ENCODE results near the gene EXOC3L1. TPM values are rescaled to one million over a fixed set of nuclear protein-coding genes. Genes with fewer than 3 reads are reported as not detected.

EXOC3L1 gene
- polyA plus RNA-seq, 10 donors: 7.6 to 13.9 (median 9.9) TPM

DNA sequence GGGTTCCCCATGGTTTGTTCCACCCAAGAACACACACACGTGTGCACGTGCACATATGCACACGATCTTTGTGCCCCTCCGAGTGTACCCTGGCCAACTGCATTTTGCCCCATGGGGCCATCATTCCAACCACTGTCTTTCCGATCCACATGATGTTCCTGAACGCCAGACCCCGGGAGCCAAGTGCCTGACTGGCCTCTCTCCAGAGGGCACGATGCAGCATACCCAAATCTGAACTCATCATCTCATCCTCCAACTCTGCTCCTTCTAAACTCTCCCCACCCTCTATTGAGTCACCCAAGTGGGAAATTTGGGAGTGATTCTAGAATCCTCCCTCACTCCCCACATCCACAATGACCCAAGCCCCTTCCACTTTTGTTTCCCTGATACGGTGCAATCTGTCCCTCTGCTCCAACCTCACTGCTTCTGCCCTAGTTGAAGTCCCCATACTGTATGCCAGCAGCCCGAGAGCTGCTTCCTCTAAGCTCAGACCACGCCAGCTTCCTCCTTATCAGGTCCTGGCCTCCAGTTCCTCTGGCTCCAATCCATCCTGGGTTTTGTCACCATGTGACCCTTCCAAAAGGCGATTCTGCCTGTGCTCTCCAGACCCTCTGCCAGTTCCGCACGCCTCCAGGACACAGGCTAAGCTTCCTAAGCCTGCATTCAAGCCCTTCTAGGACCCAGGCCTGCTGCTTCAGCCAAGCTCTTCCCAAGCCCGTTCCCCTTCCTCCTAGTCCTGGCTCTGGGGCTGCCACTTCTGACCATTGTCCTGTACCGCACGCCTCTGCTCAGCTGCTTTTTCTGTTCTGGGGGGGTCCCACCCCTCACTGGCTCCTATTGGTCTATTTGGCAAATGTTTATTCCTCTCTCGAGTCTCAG lies 26.9 kb upstream of the EXOC3L1 start:
- DNase-seq: no peak

DNA sequence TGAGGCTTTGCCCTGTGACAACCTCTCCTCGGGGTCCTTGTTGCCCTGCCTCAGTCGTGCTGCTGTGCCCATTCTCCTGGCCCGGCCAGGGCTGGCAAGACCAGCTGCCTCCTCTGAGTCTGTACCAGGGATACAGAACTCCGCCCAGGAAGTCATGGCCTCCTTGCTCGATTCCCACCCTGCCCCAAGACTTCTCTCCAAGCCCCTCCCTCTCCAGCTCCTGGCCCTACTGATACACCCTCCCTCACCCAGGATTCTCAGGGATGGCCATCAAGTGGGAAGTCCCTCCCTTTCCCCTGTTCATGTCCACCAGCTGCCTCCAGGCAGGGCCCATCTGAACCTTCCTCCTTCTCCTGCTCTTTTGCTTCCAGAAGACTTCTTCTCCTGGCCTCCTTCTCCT lies 25.8 kb upstream of the EXOC3L1 start:
- DNase-seq: no peak

DNA sequence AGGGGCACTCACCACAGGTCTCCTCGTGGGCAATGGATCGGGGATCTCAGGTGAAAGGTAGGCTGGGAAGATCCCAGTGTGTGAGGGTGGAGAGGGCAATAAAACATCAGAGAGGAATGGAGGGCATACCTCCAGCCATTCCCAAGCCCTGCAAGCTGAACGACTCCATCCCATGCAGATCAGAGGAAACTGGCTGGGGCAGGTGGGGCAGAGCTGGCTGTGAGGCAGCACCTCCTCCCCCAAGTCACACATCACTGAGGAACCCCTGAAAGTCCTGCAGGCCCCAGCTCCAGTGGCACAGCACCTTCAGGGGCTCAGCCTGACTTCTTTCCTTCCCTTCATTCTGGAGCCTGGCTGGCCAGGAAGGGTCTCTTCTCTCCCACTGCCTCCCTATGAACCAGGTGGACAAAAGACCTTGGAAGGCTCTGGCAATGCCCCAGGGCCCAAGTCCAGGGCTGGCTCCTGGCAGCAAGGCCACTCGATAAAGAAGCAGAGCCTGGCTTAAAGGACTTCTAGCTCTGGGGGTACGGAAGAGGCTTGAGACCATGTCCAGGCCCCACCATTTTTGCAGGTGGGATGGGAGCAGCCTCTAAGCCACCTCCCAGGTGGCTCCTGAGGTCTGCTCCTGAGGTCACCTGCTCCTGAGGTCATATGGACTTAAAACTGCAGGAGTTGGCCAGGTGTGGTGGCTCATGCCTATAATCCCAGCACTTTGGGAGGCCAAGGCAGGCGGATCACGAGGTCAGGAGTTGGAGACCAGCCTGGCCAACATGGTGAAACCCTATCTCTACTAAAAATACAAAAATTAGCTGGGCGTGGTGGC lies 23.5 kb upstream of the EXOC3L1 start:
- DNase-seq: no peak

DNA sequence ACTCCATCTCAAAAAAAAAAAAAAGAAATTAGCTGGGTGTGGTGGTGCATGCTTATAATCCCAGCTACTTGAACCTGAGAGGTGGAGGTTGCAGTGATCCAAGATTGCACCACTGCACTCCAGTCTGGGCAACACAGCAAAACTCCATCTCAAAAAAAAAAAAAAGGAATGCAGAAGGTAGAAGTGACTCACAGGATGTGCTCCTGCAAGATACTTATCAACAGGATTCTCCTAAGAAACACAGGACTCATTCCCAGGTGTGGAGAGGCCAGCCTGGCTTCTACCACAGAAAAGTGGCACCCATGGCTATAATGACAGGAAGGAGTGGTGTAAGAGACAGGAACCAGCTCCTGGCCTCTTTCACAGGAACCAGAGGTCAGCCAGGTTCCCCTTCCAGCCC lies 22.8 kb upstream of the EXOC3L1 start:
- no peak for DNase-seq

DNA sequence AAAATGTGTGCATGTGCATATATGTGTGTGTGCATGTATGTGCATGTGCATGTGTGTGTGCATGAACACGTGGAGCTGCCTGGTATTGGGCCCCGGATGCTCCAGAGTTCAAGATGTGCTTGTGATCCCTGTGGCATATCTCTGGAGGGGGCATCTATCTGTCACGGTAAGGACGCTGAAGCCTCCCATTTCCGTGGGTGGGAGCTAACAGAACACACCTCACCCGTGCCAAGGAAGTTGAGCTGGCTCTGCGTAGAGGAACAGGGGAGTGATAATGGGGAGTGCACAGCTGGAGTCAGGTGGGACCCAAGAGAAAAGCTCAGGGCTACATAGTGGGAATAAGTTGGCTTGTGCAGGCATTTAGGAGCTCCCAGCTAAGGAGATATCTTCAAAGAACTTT lies 21.7 kb upstream of the EXOC3L1 start:
- DNase-seq: no peak

DNA sequence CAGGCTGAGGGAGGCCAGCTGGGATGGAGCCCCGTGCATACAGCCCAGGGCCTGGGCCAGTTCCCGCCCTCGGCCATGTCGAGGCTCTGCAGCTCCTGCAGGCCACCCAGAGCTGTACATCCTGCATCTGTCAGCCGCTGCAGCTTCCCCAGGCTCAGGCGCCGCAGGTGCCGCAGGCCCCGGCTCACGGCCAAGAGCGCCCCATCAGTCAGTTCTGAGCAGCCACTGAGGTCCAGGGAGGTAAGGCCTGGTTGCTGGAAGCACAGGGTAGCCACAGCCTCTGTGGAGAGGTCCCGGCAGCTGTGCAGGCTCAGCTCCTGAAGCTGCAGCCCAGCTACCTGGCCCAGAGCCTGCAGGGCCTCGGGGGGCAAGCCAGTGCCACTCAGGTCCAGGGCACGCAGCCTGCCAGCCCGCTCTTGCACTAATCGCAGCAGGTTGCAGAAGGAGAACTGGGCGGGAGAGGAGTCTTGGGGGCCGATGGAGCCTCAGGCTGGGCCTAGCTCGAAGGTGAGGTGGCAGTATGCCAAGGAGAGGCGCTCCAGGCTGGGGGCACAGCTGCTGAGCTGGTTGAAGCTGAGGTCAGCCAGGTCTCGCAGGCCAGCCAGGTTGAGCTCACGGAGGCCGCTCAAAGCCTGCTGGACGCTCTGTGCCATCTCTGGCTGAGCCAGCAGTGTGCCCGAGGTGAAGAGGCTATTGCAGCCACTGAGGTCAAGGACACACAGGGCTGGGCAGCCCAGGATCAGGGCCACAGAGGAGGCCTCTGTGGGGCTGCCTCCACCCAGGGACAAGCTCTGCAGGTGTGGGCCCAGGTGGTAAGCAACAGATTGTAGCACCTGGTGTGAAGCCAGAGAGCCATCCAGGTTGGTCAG lies 20.4 kb upstream of the EXOC3L1 start:
- no peak for DNase-seq

DNA sequence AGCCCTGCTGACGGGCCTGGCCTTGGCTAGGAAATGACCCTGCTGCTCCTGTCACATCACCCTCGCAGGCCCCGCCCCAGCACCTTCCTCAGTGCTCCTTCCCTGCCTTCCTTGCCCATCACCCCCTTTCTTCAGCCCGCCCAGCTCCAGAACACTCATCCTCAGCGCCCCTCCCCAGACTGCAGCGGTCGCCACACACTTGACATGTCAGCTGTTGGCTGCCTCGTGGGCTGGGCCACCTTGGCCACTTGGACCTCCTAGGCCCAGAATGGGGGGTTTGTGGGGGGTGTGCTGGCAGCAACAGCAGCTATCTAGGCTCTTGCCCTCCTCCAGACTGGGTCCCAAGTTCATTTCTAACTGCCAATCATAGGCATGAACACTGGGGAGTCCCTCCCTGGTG lies 19.6 kb upstream of the EXOC3L1 start:
- DNase-seq: no peak

DNA sequence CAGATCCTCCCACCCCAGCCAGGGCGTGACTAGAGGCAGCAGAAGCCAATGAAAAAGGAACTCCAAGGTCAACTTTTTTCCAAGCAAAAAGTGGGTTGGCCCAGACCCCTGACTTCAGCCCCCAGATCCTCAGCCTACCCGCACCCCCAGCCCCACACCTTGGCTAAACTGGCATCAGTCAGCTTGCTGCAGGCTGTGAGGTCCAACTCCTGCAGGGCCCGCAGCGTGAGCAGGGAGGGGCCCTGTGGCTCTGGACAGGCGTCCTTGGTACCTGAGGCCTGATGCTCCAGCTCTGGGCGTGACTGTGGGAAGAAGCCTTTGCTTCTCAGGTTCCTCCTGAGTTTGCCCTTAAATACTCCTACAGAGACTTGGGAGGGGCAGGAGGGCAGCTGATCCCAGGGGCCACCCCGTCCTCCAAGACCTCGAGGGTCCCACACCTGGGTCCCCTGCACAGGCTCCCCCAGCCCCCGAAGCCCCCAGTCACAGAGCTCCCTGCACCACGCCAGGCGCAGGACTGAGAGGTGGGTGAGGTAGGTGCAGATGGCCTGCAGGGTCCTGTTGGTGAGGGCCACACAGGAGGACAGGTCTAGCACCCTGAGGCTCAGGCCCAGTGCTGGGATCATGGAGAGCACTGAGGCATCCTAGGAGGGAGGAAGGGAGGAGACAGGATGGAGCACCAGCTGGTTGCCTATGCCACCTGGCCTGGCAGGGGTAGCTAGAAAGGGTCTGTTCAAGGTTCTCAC lies 18.4 kb upstream of the EXOC3L1 start:
- no peak for DNase-seq

DNA sequence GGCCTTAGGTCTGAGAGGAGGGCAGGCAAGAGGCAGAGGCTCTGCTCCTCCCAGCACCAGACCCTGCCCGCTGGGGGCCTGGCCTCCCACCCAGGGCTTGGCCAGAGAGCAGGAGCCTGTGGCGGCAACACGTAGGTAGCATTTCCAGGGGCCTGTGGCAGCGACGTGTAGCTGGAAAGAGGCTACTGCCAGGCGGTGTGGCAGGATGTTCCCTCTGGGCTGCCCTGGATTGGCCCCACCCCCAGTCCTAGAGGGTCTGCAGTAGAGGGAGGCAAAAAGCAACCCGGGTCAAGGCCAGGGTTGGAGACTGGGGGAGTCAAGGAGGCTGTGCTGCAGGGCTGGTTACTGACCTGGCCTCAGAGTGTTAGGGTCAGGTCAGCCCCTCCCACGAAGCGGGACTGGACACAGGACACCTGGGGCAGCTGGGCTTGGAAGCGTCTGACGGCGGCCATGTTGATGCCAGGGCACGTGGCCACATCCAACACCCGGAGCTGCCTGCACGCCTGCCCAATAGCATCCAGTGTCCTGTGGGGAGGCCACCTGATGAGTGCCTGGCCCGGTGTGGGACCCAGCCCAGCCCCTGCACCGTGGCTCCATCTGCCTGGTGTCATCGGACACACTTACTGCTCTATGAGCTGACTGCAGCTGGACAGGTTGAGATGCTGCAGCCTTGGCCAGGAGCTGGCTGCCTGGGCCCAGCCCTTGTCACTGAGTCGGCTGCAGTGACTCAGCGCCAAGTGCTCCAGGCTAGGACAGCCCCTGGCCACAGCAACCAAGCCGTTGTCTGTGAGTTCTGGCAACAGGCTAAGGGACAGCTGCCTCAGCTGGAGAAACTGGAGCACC lies 17.5 kb upstream of the EXOC3L1 start:
- DNase-seq: no peak

DNA sequence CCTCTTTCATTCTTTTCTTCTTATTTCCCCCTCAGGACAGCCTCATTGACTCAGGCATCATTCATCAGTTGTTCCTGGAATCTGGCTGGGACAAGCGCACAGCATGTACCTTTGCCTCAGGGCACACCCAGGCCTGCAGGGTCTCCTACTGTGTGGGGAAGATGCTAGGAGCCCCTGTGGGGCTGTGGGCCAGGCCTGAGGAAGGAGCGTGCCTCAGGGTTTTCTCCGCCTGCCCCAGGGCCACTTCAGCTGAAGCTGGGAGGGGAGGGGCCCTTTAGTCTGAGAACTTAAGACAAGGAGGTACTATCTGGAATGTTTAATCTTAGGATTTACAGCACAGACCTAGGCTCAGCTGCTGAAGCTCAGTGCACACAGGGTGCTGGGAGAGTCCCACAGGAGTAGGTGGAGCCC lies 16.9 kb upstream of the EXOC3L1 start:
- DNase-seq: no peak

DNA sequence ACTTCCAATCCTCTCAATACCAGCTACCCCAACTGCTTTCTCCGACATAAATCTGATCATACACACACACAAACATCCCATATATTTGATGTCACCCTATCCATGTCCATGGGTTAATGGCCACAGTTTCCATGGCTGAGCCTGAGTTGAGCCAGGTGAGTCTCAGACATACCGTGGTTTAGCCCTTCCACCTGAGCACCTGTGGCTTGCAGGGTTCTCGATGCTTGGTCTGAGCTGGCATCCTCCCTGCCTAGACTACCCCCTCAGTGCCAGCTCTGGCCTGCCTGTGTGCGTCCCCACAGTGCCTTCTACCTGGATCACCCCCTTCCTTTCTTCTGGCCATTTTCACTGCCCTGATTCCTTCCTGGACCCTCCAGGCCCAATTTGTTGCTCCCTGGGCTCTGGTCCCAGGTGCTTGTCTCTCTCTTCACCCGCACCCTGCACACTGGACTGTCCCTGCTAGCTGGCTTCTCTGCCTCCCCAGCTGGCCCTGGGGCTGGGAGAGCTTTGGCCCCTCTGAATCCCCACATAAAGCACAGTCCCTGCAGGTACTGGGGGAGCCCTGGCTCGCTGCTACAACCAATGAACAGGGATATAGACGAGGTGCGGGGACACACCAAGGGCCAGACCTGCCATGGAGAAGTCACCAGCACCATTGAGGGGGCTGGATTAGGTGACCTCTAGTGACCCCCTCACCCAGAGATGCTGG lies 16.3 kb upstream of the EXOC3L1 start:
- DNase-seq: no peak

DNA sequence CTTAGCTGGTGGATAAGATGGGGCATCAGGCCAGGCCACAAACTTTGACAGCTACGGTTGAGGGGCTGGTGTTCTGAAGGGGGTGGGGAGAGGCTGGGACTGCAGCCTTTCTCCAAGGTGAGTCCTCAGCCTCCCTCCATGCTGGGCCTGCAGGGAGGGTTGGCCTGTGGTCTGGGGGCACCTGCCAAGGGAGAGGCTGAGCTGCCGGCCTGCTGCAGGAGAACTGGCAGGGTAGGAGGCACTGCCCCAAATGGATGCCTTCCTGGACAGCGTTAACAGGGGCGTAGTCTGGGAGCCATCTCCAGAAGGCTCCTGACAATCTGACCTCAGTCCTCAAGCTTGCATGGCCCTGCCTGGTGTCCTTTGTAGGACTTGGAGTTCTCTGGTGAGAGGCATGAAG lies 14.1 kb upstream of the EXOC3L1 start:
- no peak for DNase-seq

DNA sequence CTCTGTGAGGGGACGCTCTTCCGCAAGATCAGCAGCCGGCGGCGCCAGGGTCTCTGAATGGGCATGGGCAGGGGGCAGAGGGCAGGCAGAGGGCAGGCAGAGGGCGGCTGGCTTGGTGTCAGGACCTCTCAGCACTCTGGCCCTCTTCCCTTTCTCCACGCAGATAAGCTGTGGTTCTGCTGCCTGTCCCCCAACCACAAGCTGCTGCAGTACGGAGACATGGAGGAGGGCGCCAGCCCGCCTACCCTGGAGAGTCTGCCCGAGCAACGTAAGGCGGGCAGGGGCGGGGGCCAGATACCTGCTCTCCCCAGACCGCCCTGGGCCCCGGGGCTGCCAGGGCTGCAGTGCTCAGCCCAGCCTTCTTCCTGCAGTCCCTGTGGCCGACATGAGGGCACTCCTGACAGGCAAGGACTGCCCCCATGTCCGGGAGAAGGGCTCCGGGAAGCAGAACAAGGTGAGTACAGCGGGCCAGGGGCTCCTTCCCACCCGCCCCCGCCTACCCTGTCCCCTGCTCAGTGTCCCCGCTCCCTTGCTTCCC lies 13.1 kb upstream of the EXOC3L1 start:
- DNase-seq: no peak

DNA sequence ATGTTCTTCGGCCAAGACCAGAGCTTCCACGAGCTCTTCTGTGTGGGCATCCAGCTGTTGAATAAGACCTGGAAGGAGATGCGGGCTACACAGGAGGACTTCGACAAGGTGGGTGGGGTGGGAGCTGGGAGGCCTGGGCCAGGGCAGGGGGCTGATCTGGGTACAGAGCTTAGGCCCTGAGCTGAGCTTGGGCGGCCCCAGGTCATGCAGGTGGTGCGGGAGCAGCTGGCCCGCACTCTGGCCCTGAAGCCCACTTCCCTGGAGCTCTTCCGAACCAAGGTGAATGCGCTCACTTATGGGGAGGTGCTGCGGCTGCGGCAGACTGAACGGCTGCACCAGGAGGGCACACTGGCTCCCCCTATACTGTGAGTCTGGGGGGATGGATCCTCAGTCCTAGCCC lies 12.5 kb upstream of the EXOC3L1 start:
- no peak for DNase-seq

DNA sequence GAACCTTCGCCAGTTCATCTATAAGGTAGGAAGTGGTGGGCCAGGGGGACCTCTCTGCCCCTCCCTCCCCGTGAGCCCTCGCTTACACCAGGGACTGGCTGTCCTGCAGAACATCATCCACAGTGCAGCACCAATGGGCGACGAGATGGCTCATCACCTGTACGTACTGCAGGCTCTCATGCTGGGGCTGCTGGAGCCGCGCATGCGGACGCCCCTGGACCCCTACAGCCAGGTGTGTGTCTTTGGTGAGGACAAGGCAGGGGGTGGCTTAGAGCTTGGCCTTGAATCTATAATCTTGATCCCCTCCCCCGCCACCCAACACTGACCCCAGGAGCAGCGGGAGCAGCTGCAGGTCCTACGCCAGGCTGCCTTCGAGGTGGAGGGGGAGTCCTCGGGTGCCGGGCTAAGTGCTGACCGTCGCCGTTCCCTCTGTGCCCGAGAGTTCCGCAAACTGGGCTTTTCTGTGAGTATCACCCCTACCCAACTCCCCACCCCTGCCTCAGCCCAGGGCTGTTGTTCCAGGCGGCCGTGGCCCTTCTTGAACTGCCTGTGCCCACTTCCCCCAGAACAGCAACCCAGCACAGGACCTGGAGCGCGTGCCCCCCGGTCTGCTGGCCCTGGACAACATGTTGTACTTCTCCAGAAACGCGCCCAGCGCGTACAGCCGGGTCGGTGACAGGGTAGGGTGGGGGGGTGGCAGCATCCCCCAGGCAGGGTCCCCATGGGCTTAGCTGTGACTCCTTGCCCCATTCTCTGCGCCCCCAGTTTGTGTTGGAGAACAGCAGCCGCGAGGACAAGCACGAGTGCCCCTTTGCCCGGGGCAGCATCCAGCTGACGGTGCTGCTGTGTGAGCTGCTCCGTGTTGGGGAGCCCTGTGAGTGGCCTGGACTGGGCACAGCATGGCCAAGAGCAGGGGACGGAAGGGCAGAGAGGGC lies 11.7 kb upstream of the EXOC3L1 start:
- no peak for DNase-seq

DNA sequence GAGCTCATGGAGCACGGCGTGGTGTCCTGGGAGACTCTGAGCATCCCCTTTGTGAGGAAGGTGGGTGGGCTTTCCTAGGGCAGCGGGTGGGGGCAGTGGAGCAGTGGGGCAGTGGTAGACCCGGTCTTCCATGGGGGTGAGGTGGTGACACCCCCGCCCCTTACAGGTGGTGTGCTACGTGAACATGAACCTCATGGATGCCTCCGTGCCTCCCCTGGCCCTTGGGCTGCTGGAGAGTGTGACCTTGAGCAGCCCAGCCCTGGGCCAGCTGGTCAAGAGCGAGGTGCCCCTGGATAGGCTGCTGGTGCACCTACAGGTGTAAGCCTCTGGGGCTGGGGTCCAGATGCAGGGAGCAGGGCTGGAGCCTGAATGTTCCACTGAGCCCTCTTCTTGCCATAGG lies 10.6 kb upstream of the EXOC3L1 start:
- DNase-seq: no peak

DNA sequence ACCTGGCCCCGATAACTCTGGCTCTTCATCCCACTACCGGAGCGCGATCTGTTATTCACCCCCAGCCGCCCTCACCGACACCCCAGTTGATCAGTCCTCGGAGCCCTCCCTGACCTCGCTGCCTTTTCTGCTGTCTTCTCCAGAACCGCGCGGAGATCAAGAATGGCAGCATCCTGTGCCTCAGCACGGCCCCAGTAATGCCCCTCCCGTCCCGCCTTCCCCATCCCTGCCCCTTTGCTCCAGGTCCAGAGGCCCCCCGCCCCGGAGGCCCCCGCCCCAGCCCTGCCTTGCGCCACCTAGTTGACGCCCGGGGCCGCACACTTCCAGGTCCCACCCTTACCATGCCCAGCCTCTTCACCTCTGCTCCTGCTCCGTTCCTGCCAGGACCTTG lies 9.9 kb upstream of the EXOC3L1 start:
- no peak for DNase-seq

Measured in muscle of back (tissue), 11 donors.